NCI-H2196 (cell line): ENCODE measurements around the gene NOS1AP.
"Not testable (repeated sequence)": the region's sequence is repeated elsewhere in the genome, so short reads cannot be mapped to it uniquely, and the experiment has no call there.

Experiments used
- DNase-seq: peaks from one replicate; lab custom pipeline; 2025; ENCODE audit not compliant: unreplicated experiment; lab: John Stamatoyannopoulos, UW

NOS1AP gene

GRCh38 chr1:162323023-162323422, 253.5 kb downstream of the NOS1AP start:
- no peak for DNase-seq

- DNase-seq, result no peak
Observed at GRCh38 chr1:162324396-162324795, 254.9 kb downstream of the NOS1AP start.

GRCh38 chr1:162326559-162326958, 257.1 kb downstream of the NOS1AP start:
- no peak for DNase-seq

DNA sequence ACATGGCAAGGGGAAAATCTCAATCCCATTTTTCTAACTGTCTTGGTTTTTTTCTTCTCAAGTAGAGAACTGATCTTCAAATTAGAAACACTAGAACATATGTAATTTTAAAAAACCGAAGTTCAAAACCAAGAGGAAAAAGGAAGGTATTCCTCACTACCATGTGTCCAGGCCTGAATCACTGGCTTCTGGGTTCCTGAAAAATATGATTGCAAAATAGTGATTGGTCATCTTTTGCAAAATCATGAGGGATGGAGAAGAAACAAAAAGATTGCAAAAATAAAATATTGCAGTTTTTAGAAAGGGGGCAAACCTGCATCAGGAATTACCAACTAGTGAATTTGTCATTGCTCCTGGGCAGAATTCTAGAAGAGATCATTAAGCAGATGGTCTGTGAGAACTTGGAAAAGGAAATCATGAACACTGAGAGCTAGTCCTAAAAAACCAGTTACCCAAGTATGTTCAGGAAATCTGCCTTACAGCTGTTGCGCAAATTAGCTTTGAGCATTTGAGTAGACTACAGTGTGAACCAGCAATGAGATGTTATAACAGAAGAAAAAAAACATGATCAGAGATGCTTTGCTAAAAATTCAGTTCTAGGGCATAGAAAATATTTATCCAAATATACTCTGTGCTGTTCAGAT, 257.8 kb downstream of the NOS1AP start:
- peak; percentile 12 for DNase-seq

DNA sequence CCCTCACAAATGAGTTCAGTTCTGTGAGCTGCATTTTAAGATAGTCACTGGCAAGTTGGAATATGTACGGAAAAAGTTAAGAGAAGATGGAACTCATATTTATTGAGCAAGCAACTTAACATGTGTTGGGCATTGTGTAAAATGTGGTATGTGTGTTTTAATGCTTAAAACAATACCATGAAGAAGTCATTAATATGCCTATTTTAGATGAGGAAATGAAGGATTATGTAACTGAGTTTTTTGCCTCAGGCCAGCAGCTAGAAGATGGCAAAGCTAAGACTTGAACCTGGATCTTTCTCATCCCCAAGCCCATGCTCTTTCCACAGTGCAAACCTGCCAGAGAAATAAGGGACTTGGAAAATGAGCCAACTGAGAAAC, 258.3 kb downstream of the NOS1AP start:
- no peak for DNase-seq

DNA sequence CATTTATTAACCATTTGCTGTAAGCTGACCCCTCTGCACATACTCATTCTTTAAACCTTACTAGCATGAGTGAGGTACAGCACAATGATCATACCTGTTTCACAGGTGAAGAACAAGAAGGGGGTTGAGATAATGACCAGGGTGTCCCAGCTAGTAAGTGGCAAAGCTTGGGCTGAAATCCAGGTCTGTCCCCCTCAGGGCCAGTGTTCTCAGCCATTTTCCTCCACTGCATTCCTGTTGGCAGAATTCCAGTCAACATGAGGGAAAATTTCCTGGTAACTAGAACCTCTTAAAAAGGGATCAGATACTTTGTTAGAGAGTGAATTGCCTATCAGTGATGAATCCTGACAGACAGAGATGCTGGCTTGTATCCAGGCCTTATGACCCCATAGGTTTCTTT, 259.0 kb downstream of the NOS1AP start:
- peak; percentile 41 for DNase-seq

GRCh38 chr1:162329826-162330225, 260.3 kb downstream of the NOS1AP start:
- no peak for DNase-seq

DNA sequence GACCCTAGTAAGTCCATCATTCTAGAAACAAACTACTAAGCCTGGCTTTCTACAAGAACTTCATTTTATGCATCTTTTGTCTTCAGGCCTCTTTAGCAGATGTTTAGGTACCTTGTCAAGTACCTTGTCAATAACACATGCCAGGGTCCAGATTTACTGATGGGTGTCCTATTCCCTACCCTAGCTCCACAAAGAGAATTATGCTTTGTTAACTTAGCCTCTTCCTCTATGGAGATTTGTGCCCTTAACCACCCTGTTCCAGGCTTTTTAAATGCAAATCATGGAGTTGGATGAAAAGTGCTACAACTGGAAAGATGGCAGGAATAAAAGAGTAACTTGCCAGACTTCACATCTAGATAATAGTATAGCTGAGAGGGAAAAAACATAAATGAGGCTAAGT, 264.5 kb downstream of the NOS1AP start:
- DNase-seq, result no peak

GRCh38 chr1:162335126-162335525, 265.6 kb downstream of the NOS1AP start:
- DNase-seq, result no peak

DNA sequence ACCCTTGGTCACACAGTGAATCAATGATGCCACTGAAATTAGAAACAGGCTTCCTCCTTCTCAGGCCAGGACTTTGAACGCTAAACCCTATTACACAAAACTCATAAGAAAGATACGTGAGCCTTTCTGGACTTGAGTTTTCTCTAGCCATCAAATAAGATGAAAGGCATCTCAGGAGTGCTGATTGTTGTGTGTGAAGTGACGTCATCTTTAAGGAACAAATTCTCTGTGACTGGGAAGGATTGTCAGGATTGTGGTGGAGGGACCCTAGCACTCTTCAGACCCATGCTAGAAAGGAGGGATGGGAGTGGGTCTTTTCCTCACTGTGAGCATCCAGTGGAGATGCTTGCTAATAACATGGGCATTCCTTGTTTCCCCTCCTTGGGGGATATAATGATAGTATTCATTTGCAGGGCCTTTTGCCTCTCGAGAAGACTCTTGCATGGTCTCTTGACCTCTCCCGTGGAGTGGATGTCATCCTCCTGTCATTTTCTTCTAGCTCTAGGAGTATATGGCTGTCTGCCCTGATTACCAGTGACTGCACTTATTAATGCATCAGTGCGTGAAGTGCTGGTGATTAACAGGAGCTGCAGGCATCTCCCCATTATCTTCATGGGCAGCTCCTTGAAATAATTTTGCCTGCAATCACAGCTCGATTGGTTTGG, 267.3 kb downstream of the NOS1AP start:
- no peak for DNase-seq

DNA sequence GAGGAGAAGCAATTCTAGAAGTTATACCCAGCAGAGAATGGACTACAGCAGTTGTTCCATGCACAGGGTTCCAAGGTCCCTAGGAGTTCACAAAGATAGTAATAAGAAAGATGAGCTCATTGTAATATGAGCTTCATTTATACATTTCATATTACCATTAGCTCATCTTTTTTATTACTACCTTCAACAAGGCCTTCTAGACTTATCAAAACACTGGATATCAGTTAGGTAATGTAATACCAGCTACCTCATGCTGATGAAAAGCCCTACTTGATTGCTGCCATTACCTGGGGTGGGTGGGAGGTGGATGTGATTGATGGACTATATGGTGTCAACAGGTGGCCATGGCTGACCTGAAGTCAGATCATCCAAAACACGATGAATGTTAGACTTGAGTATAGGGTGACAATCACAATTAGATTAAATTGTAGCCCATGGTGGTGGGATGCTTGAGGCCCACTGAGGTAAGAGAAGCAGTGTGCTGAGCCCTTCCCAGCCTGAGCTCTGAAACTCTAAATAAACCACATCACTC, 273.0 kb downstream of the NOS1AP start:
- no peak for DNase-seq

- DNase-seq, result no peak
Observed at GRCh38 chr1:162343470-162343869, 274.0 kb downstream of the NOS1AP start.

GRCh38 chr1:162347281-162347680, 277.8 kb downstream of the NOS1AP start:
- no peak for DNase-seq

DNA sequence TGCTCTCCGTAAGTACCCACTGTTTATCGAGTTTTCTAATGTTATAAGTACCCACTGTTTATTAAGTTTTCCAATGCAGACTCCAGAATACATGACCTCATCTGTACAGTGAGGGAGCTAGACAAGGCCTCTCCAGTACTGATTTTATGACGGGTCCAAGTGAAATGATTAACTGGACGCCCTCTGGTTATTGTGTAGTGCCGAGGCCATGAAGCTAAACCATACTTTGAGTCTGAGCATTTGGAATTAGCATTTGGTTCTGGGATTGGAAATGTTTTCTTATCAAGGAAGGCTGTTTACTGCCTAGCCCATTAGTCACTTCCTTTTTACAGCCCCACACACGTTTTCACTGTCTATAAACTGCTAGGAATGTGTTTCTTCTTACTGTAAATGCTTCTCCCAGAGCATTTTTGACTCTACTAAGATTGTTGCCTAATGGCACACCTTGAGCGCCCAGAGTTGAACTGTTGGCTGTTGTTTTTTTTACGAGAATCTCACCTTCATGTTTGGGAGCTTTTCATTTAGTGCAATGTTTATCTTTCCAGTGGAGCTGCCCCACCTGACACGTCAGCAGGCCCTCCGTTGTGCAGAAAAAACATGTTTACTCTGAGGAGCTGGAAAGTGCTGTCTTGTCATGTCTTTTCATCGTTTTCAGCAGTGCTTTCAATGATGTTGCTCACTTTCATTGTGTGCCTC, 280.3 kb downstream of the NOS1AP start:
- no peak for DNase-seq

DNA sequence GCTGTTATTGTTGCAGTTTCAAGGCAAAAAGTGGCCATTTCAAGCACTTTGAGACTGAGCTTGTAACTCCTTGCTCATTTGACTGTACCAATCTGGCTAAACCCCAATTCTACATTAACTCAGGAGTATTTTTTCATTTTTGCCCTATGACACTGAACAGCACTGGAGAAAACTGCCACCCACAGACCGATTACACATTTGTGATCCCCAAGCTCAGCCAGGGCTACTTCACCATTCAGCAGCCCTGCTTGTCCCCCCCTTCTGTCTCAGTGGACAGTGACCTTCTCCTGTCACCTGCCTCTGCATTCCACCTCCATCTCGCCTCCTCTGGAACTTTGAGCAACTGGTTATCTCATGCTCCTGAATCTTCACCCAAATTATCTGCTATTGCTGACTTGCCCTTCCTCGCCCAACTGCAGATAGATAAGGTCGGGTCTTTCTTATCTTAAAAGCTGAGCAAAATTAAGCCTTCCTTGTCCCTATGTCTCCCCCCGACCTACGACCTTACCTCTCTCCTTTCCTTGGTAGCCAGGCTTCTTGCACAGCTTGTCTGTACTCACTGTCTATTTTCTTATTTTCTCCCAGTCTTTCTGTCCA, 281.9 kb downstream of the NOS1AP start:
- DNase-seq, result no peak

- not testable (repeated sequence) for DNase-seq
Observed at GRCh38 chr1:162351874-162352273, 282.4 kb downstream of the NOS1AP start.

DNA sequence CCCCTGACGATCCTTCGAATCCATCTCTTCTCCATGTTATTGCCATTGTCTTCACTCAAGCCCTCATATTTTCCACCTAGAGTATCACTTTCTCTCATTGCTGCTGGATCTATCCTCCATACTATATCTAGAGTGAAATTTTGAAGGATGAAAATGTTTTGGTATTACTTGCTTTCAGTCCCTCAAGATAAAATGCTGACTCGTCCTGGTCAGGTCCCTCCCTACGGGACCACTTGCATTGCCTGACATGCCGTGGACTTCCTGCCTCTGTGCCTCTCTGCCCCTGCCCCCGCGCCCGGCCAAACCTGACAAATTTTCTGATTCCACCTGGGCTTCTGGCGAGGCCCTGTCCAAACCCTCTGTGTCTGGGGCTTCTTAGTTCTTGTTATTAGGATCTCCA, 283.6 kb downstream of the NOS1AP start:
- DNase-seq, result no peak

GRCh38 chr1:162353702-162354101, 284.2 kb downstream of the NOS1AP start:
- DNase-seq, result no peak

DNA sequence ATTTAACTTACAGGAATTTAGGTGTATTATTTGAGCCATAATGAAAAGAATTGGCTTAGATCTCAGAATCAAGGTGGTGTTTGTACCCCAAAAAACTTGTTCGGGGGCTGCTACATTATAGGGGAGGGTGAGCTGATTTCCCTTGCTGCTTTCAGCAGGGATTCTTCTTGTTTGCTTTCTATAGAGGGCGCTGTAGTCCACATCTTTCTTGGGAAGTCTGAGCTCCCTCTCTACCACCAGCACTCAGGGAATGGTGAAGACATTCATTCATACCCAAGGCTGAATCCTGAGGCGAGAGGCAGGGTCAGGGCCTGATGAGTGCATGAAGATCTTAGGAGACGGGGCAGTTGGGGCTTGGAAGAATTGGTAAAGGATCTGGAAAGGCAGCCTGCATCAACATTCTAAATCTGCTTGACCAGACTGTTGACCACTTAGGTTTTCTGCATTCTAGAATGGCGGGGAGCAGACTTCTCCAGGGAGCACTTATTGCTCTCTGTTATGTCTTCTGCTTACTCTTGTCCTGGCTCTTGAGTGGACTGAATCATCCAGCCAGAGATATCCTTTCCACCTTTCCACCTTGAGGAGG, 288.3 kb downstream of the NOS1AP start:
- DNase-seq, result peak; percentile 37

DNA sequence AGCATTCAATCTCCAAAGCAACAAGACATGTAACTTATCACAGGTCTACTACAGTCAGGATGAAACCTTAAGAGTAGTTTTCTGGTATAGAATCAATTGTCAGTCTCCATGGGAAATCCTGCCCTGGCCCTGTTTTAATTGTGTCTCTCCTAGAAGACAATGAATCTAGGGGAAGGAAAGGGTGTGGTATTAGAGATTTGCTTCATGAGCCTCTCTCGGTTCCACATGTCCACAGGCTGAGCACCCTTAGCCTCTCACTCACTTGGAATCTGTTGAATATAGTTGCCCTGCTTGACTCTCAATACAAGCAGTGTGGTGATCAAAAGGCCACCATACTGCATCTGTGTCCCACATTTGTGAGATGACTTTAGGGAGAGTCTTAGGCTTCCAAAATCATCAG, 289.4 kb downstream of the NOS1AP start:
- no peak for DNase-seq

GRCh38 chr1:162359523-162360236, 290.2 kb downstream of the NOS1AP start:
- no peak for DNase-seq
